Measurements from ENCODE around the gene VPS72. TPM values are rescaled to one million over a fixed set of nuclear protein-coding genes. Genes with fewer than 3 reads are reported as not detected.

Gene VPS72
- total RNA-seq, 6 donors from 2014 or later: 19.0 to 54.3 (median 25.5) TPM

GRCh38 chr1:151131701-151132334 lies 58.2 kb downstream of the VPS72 start:
- DNase-seq (peak in 1 of 2 donors; percentile 84), ATAC-seq (ENCODE audit: low FRiP score in 2 of 2) (peak; percentile 64 to 68)
- H3K4me3 ChIP-seq: peak overlapping the region in 3 of 4 donors; percentile 28 to 51 (median 43)
- whole genome bisulfite sequencing, 2 donors: 56 to 64% methylated on average over 18 to 34 of the region's 39 CpGs
- peaks cover 4 to 17% (median 8%) of the 10 kb centered on the region in 4 donors for H3K4me1 ChIP-seq
- H3K27ac ChIP-seq: peak overlapping the region in 1 of 4 donors; percentile 35
- TF ChIP-seq CTCF (IDR thresholded peaks at IDR 0.05) (no peak), POLR2A (IDR thresholded peaks at IDR 0.05) (no peak), EP300 (IDR thresholded peaks at IDR 0.05) (no peak), POLR2AphosphoS5 (IDR thresholded peaks at IDR 0.05) (no peak)
- no peaks in the 10 kb centered on the region for H3K9me3 ChIP-seq
- no peaks in the 10 kb centered on the region for H3K27me3 ChIP-seq
- peaks cover 0 to 14% (median 3%) of the 10 kb centered on the region in 4 donors for H3K36me3 ChIP-seq

- Histone ChIP-seq H3K27ac (peak overlapping the region in 1 of 4 donors; percentile 47), H3K27me3 (no peaks in the 10 kb centered on the region), H3K36me3 (peaks cover 0 to 6% (median 3%) of the 10 kb centered on the region in 4 donors), H3K9me3 (no peaks in the 10 kb centered on the region), H3K4me1 (peaks cover 4 to 17% (median 8%) of the 10 kb centered on the region in 4 donors), H3K4me3 (peak overlapping the region in 3 of 4 donors; percentile 28 to 51 (median 43))
- WGBS, 2 donors: 11 to 12% methylated on average over 21 to 29 of the region's 45 CpGs
- ATAC-seq (ENCODE audit: low FRiP score in 2 of 2) (peak; percentile 85 to 91), DNase-seq (peak; percentile 85 to 90)
- peak in 1 of 4 donors; percentile 4 for TF ChIP-seq POLR2A (IDR thresholded peaks at IDR 0.05)
- no peak for TF ChIP-seq EP300 (IDR thresholded peaks at IDR 0.05)
- peak in 1 of 2 donors; percentile 29 for TF ChIP-seq POLR2AphosphoS5 (IDR thresholded peaks at IDR 0.05)
- TF ChIP-seq CTCF (IDR thresholded peaks at IDR 0.05): peak in 1 of 6 experiments; percentile 15
Measured at GRCh38 chr1:151130987-151131586, 58.9 kb downstream of the VPS72 start.

- TF ChIP-seq EP300 (IDR thresholded peaks at IDR 0.05) (no peak), CTCF (IDR thresholded peaks at IDR 0.05) (no peak), POLR2A (IDR thresholded peaks at IDR 0.05) (no peak), POLR2AphosphoS5 (IDR thresholded peaks at IDR 0.05) (no peak)
- ATAC-seq (ENCODE audit: low FRiP score in 2 of 2) (no peak), DNase-seq (no peak)
- WGBS, 2 donors: 81 to 89% methylated on average over 6 of the region's 6 CpGs
- H3K9me3 ChIP-seq: no peaks in the 10 kb centered on the region
- no peak overlapping the region for H3K4me3 ChIP-seq
- H3K36me3 ChIP-seq: peaks cover 0 to 1% (median 0%) of the 10 kb centered on the region in 4 donors
- no peaks in the 10 kb centered on the region for H3K27me3 ChIP-seq
- no peak overlapping the region for H3K27ac ChIP-seq
- H3K4me1 ChIP-seq: peaks cover 4 to 17% (median 8%) of the 10 kb centered on the region in 4 donors
Measured at GRCh38 chr1:151128800-151129199, 61.2 kb downstream of the VPS72 start.

Other genes with a start within 250 kb of the VPS72 start
- 100 to 1,000 TPM in 5 of 6 donors, 10 to 100 TPM in 1; 93.2 to 322 (median 204) TPM for gene CERS2, start 215.4 kb downstream of the VPS72 start, total RNA-seq
- 1 to 10 TPM in 4 of 6 donors, under 1 TPM in 1, not detected in 1; 0.67 to 5.2 (median 1.2) TPM for gene ANXA9, start 207.9 kb downstream of the VPS72 start, total RNA-seq
- 10 to 100 TPM; 14.5 to 34.3 (median 26.9) TPM for gene MINDY1, start 183.3 kb downstream of the VPS72 start, total RNA-seq
- gene PRUNE1, start 181.7 kb downstream of the VPS72 start, total RNA-seq: 10 to 100 TPM; 16.3 to 28.3 (median 21.2) TPM
- 100 to 1,000 TPM in 1 of 6 donors, 10 to 100 TPM in 2, 1 to 10 TPM in 3; 2.3 to 213 (median 11.7) TPM for gene BNIPL, start 153.6 kb downstream of the VPS72 start, total RNA-seq
- 1 to 10 TPM; 2.6 to 9.4 (median 3.8) TPM for gene C1orf56, start 142.4 kb downstream of the VPS72 start, total RNA-seq
- 100 to 1,000 TPM in 1 of 6 donors, 10 to 100 TPM in 5; 66.9 to 131 (median 90.5) TPM for gene CDC42SE1, start 130.6 kb downstream of the VPS72 start, total RNA-seq
- 1 to 10 TPM in 4 of 6 donors, under 1 TPM in 2; 0.30 to 1.3 (median 1.1) TPM for gene MLLT11, start 129.8 kb downstream of the VPS72 start, total RNA-seq
- gene GABPB2, start 119.4 kb downstream of the VPS72 start, total RNA-seq: 10 to 100 TPM in 4 of 6 donors, 1 to 10 TPM in 2; 6.8 to 32.5 (median 13.0) TPM
- 10 to 100 TPM in 1 of 6 donors, 1 to 10 TPM in 5; 2.1 to 13.6 (median 5.8) TPM for gene SEMA6C, start 43.6 kb downstream of the VPS72 start, total RNA-seq
- 10 to 100 TPM in 5 of 6 donors, 1 to 10 TPM in 1; 7.4 to 19.1 (median 15.8) TPM for gene TNFAIP8L2, start 33.5 kb downstream of the VPS72 start, total RNA-seq
- 10 to 100 TPM in 1 of 6 donors, 1 to 10 TPM in 5; 2.2 to 16.8 (median 6.2) TPM for gene LYSMD1, start 24.3 kb downstream of the VPS72 start, total RNA-seq
- gene SCNM1, start 24.1 kb downstream of the VPS72 start, total RNA-seq: 10 to 100 TPM in 5 of 6 donors, 1 to 10 TPM in 1; 8.9 to 50.3 (median 25.9) TPM
- under 1 TPM in 2 of 6 donors, not detected in 4; 0.57 to 0.88 TPM for gene TMOD4, start 14.2 kb downstream of the VPS72 start, total RNA-seq
- gene PIP5K1A, start 8.4 kb upstream of the VPS72 start, total RNA-seq: 10 to 100 TPM; 37.2 to 94.3 (median 70.6) TPM
- 100 to 1,000 TPM; 102 to 132 (median 119) TPM for gene PSMD4, start 64.5 kb upstream of the VPS72 start, total RNA-seq
- gene ZNF687, start 92.1 kb upstream of the VPS72 start, total RNA-seq: 10 to 100 TPM; 17.4 to 50.3 (median 27.2) TPM
- 100 to 1,000 TPM in 1 of 6 donors, 10 to 100 TPM in 5; 41.3 to 127 (median 64.0) TPM for gene PI4KB, start 137.2 kb upstream of the VPS72 start, total RNA-seq
- 10 to 100 TPM; 31.5 to 55.5 (median 43.2) TPM for gene RFX5, start 157.1 kb upstream of the VPS72 start, total RNA-seq
- 100 to 1,000 TPM; 241 to 804 (median 431) TPM for gene SELENBP1, start 182.5 kb upstream of the VPS72 start, total RNA-seq
- gene PSMB4, start 209.4 kb upstream of the VPS72 start, total RNA-seq: 100 to 1,000 TPM; 127 to 216 (median 179) TPM

Measured in upper lobe of left lung (tissue), 6 donors.